GM19193 (cell line): Measurements from ENCODE around the gene FBXW7.

Experiments used
- POLR2A ChIP-seq: IDR thresholded peaks from 4 replicates; pipeline ENCODE4 v1.6.1; 2011; ENCODE audit not compliant: insufficient read depth, insufficient read length; ENCODE audit errors: extremely low read depth

Gene FBXW7

DNA sequence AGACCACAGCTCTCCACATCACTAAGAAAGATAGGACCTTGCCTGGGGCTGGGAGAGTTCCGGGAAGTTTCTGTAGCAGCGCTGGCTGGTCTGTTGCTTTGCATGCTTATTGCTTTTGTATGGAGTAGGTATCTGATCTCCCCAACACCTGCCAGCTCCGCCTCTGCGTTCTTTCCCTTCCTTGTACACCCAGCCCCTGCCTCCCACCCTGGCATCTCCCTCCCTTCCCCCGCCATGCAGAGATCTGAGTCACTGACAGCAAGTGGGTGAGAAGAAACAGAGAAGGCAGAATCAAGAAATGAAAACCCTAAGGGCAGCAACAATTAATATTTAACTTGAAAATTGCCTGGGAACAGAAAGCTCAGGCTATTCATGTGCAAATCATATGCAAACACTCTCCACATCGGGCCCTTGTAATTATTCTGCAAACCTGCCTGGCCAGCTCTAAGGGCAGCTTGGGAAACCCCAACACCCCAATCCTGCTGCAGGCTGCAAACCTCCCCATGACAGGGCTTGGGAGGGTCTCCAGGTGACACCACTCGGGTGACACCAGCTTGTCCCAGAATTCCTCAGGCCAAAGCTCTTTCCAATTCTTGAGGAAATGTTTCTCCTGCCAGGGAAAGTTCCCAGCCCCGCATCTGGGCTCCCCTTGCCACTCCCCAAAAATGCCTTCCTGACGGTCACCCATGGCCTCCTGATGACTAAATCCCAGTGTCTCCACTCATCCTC, 257.2 kb downstream of the FBXW7 start:
- peak; percentile 9 for TF ChIP-seq POLR2A

DNA sequence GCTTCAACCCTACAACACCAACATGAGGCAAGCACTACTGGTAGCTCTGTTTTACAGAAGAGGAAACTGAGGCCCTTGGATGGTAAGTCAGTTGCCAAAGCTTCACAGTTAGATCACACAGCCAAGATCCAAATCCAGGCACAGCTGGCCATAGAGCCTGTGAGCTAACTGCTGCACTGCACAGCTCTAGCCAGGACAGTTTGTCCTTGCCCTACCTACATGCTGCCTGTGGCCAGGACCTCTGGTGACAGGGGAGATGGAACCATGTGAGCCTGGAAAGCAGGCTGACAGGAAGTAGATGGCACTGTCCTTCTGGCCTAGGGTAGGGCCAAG, 257.8 kb downstream of the FBXW7 start:
- TF ChIP-seq POLR2A, result no peak

DNA sequence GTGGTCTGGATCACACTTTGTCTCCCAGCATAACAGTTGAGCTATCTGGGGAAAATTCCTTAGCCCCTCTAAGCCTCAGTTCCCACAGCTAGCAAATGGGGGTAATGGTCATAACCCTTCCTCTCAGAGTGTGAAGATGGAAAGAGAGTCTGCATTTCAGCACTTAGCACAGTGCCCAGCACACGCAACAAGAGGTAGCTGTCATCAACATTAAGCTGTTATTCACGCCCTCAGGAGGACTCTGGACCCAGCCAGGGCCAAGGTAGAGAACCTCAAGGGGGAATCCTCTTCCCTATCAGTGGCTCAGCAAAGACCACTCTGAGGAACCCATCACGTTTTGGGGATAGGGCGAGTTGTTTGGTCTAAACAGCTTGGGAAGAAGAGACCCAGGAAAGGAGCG, 258.6 kb downstream of the FBXW7 start:
- no peak for TF ChIP-seq POLR2A

DNA sequence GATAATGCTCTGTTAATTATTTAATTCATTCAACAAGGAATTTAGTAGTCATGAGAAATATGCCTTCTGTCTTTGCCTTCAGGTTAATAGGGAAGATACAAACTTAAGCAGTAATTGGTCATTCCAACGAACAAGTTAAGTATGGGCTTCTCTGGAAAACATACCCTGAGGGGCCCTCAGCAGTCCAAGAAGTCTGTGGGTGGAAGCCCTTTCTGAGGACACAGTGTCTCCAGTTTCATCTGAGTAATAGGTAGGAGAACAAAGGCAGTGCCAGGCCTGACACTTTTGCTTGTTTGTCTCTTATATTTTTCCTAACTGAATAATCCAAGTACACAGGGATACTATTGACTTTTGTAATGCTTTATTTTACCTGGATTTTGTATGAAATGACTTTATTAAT, 262.5 kb downstream of the FBXW7 start:
- no peak for TF ChIP-seq POLR2A
